ENCODE results near the gene IL1R1. TPM values are rescaled to one million over a fixed set of nuclear protein-coding genes. Genes with fewer than 3 reads are reported as not detected.

IL1R1 gene
- total RNA-seq, 1 experiment from 2014 or later: 0.39 TPM

GRCh38 chr2:102166189-102166845 is 23.8 kb downstream of the IL1R1 start:
- peak; percentile 58 for TF ChIP-seq CTCF (conservative IDR thresholded peaks at IDR 0.05)
- Histone ChIP-seq H2BK20ac (ENCODE audit: low read depth, low read length, poor library complexity, severe bottlenecking) (no peak overlapping the region), H3K79me1 (ENCODE audit: insufficient read depth, low read depth, low read length, poor library complexity, severe bottlenecking) (no peaks in the 10 kb centered on the region), H2BK12ac (ENCODE audit: insufficient read length, low read depth, low read length) (no peak overlapping the region), H2BK15ac (ENCODE audit: low read depth, low read length) (no peak overlapping the region), H3K4me2 (ENCODE audit: insufficient read depth, insufficient read length, low read length) (no peak overlapping the region), H4K91ac (ENCODE audit: insufficient read length, low read depth, low read length) (no peak overlapping the region), H3K9ac (ENCODE audit: extremely low read depth, insufficient read length, low read length) (no peak overlapping the region), H3K56ac (ENCODE audit: insufficient read length, low read depth, low read length) (no peak overlapping the region), H4K20me1 (ENCODE audit: control insufficient read depth, insufficient read depth, insufficient read length) (no peaks in the 10 kb centered on the region), H2BK120ac (ENCODE audit: low read depth, low read length, poor library complexity, severe bottlenecking) (no peak overlapping the region), H2BK5ac (ENCODE audit: insufficient read length, low read length) (no peak overlapping the region), H2AK5ac (ENCODE audit: insufficient read length, low read length) (no peak overlapping the region), H3K27ac (ENCODE audit: insufficient read length, low read depth, low read length) (no peak overlapping the region), H3K4ac (ENCODE audit: low read depth, low read length) (no peak overlapping the region), H2AFZ (ENCODE audit: low read length) (no peak overlapping the region), H4K5ac (ENCODE audit: insufficient read length, low read depth, low read length) (no peak overlapping the region), H3K9me3 (ENCODE audit: control insufficient read depth, low read depth, low read length) (no peaks in the 10 kb centered on the region), H3K27me3 (ENCODE audit: insufficient read depth, low read length) (no peaks in the 10 kb centered on the region), H3K23ac (ENCODE audit: insufficient read length, low read depth, low read length) (no peak overlapping the region), H3K14ac (ENCODE audit: insufficient read depth, low read length) (no peak overlapping the region), H3K18ac (ENCODE audit: insufficient read length, low read depth, low read length) (no peak overlapping the region), H3K4me1 (ENCODE audit: insufficient read depth, low read length) (no peaks in the 10 kb centered on the region), H3T11ph (ENCODE audit: low read length) (no peak overlapping the region), H4K8ac (replicated peaks; ENCODE audit: insufficient read length, low read depth, low read length) (no peak overlapping the region), H3K79me2 (ENCODE audit: insufficient read depth, low read length) (no peaks in the 10 kb centered on the region), H3K23me2 (ENCODE audit: insufficient read length, low read depth, low read length, poor library complexity, severe bottlenecking) (no peaks in the 10 kb centered on the region)
- WGBS (ENCODE audit: extremely low coverage, insufficient read length, low lambda C conversion rate): no CpG with 5 or more reads among the region's 4 CpGs
- Mint-ChIP-seq H3K9me3 (no peaks in the 10 kb centered on the region), H3K4me1 (peaks cover 1% of the 10 kb centered on the region in 2 experiments; a peak in 3 of 4 replicates), H3K4me3 (no peak overlapping the region), H3K27me3 (ENCODE audit: low read depth) (no peaks in the 10 kb centered on the region), H3K36me3 (ENCODE audit: insufficient read depth in 1 of 3, low read depth in 3 of 3) (no peaks in the 10 kb centered on the region), H3K27ac (no peak overlapping the region)
- no peak for DNase-seq
